ENCODE results near the gene ZDHHC14.
"Not testable (repeated sequence)": the region's sequence is repeated elsewhere in the genome, so short reads cannot be mapped to it uniquely, and the experiment has no call there.

The ZDHHC14 gene

GRCh38 chr6:157714153-157714490, 333.1 kb downstream of the ZDHHC14 start:
- peak; percentile 44 for DNase-seq (ENCODE audit: low read depth, low spot score)

GRCh38 chr6:157715728-157716164, 334.8 kb downstream of the ZDHHC14 start:
- DNase-seq (ENCODE audit: low read depth, low spot score): peak; percentile 49

GRCh38 chr6:157716251-157716995, 335.4 kb downstream of the ZDHHC14 start:
- peak; percentile 64 for DNase-seq (ENCODE audit: low read depth, low spot score)

- no peak for DNase-seq (ENCODE audit: low read depth, low spot score)
Observed at GRCh38 chr6:157717340-157717748, 336.4 kb downstream of the ZDHHC14 start.

GRCh38 chr6:157718503-157719187, 337.7 kb downstream of the ZDHHC14 start:
- no peak for DNase-seq (ENCODE audit: low read depth, low spot score)

GRCh38 chr6:157720964-157721363, 340.0 kb downstream of the ZDHHC14 start:
- not testable (repeated sequence) for DNase-seq (ENCODE audit: low read depth, low spot score)

GRCh38 chr6:157721426-157721825, 340.4 kb downstream of the ZDHHC14 start:
- DNase-seq (ENCODE audit: low read depth, low spot score): no peak

GRCh38 chr6:157721830-157722229, 340.8 kb downstream of the ZDHHC14 start:
- DNase-seq (ENCODE audit: low read depth, low spot score): no peak

GRCh38 chr6:157723376-157723775, 342.4 kb downstream of the ZDHHC14 start:
- DNase-seq (ENCODE audit: low read depth, low spot score): peak; percentile 12

GRCh38 chr6:157724138-157724820, 343.3 kb downstream of the ZDHHC14 start:
- DNase-seq (ENCODE audit: low read depth, low spot score): peak; percentile 33

- DNase-seq (ENCODE audit: low read depth, low spot score): no peak
Observed at GRCh38 chr6:157724960-157725741, 344.2 kb downstream of the ZDHHC14 start.

- no peak for DNase-seq (ENCODE audit: low read depth, low spot score)
Observed at GRCh38 chr6:157725836-157726235, 344.8 kb downstream of the ZDHHC14 start.

- DNase-seq (ENCODE audit: low read depth, low spot score): no peak
Observed at GRCh38 chr6:157726892-157727628, 346.1 kb downstream of the ZDHHC14 start.

Measured in astrocyte of the hippocampus (primary cell).